OCI-LY7 (cell line): ENCODE measurements around the gene CCT6B. TPM values are rescaled to one million over a fixed set of nuclear protein-coding genes. Genes with fewer than 3 reads are reported as not detected.
"Not testable (repeated sequence)": the region's sequence is repeated elsewhere in the genome, so short reads cannot be mapped to it uniquely, and the experiment has no call there.

ENCODE experiments used
- BruUV-seq: library from RNA; stranded (reverse); fragments of 400-500 nt; replicated peaks from 2 replicates; lab custom pipeline; 2021; lab: Mats Ljungman, UMichigan
- CTCF ChIA-PET: fragments of 300-600 bp; sonication (Branson Sonifier 250); formaldehyde crosslinking; loops from one replicate; lab custom pipeline; 2022; ENCODE audit warnings: antibody characterized with exemption; ENCODE audit not compliant: unreplicated experiment; lab: Charles Lee
- POLR2A ChIA-PET: fragments of 300-600 bp; sonication (Branson Sonifier 250); formaldehyde crosslinking; loops from one replicate; lab custom pipeline; 2022; ENCODE audit warnings: antibody characterized with exemption; lab: Charles Lee
- DNase-seq: peaks from one replicate; pipeline ENCODE4 v3.0.0-alpha.2; 2015; ENCODE audit warnings: low spot score
- H2AFZ ChIP-seq: fragments of 200-600 bp; sonication (generic), shearing (Covaris generic); 2 replicates; pipeline ENCODE4 v1.6.1; 2014; ENCODE audit warnings: mild to moderate bottlenecking, antibody characterized with exemption, low read length, moderate library complexity
- H3K27ac ChIP-seq: fragments of 200-600 bp; sonication (generic); 2 replicates; pipeline ENCODE4 v1.5.1; 2014; ENCODE audit warnings: mixed run types, low read depth, mild to moderate bottlenecking, moderate library complexity, low read length, inconsistent platforms; ENCODE audit not compliant: poor library complexity, severe bottlenecking
- H3K36me3 ChIP-seq: fragments of 200-600 bp; sonication (generic); 2 replicates; pipeline ENCODE4 v1.6.1; 2014; ENCODE audit warnings: mild to moderate bottlenecking, antibody characterized with exemption, low read length, moderate library complexity, mixed read lengths; ENCODE audit not compliant: insufficient read depth
- H3K4me1 ChIP-seq: fragments of 200-600 bp; sonication (generic); 2 replicates; pipeline ENCODE4 v1.5.1; 2014; ENCODE audit warnings: mild to moderate bottlenecking, low read length; ENCODE audit not compliant: insufficient read depth, poor library complexity, severe bottlenecking
- H3K4me2 ChIP-seq: fragments of 200-600 bp; sonication (generic); 2 replicates; pipeline ENCODE4 v1.6.1; 2014; ENCODE audit warnings: mild to moderate bottlenecking, low read length
- H3K4me3 ChIP-seq: fragments of 200-600 bp; sonication (generic); 2 replicates; pipeline ENCODE4 v1.5.1; 2014; ENCODE audit warnings: mild to moderate bottlenecking, low read depth, low read length; ENCODE audit not compliant: poor library complexity, severe bottlenecking
- H3K79me2 ChIP-seq: fragments of 200-600 bp; sonication (generic); 2 replicates; pipeline ENCODE4 v1.6.1; 2016; ENCODE audit warnings: low read depth, mild to moderate bottlenecking, low read length, moderate library complexity, mixed read lengths; ENCODE audit not compliant: insufficient read depth
- H3K9me2 ChIP-seq: fragments of 200-600 bp; sonication (generic); 2 replicates; pipeline ENCODE4 v1.6.1; 2016; ENCODE audit warnings: mild to moderate bottlenecking, low read length, mixed read lengths; ENCODE audit not compliant: insufficient read depth
- H3K9me3 ChIP-seq: fragments of 200-600 bp; sonication (generic); 2 replicates; pipeline ENCODE4 v1.6.1; 2014; ENCODE audit warnings: mild to moderate bottlenecking, mixed run types, low read length, mixed read lengths
- H4K20me1 ChIP-seq: fragments of 200-600 bp; sonication (generic); 2 replicates; pipeline ENCODE4 v1.6.1; 2014; ENCODE audit warnings: mild to moderate bottlenecking, antibody characterized with exemption, low read length, moderate library complexity, mixed read lengths; ENCODE audit not compliant: insufficient read depth
- EZH2phosphoT487 ChIP-seq: fragments of 200-600 bp; sonication (generic); IDR thresholded peaks from 2 replicates; pipeline ENCODE4 v1.6.1; 2018; ENCODE audit warnings: low read depth, borderline replicate concordance, mild to moderate bottlenecking, mixed run types, antibody characterized with exemption, low read length, moderate library complexity, mixed read lengths
- intact Hi-C: fragments of 100-400 bp; cut with micrococcal nuclease; formaldehyde crosslinking; loops from one replicate; pipeline ENCODE4 v1.10.0; 2022; ENCODE audit not compliant: unreplicated experiment
- total RNA-seq, 2 experiments: library from RNA; depleted of rRNA in 1 of 2; stranded (reverse); fragments of >200 nt in 1 of 2; shearing (Covaris generic) in 1 of 2; gene quantifications; 2 replicates each; pipeline ENCODE4 v1.2.3, GENCODE V29; 2014 to 2022
- TF ChIP-seq, protein P1 (sequence below): fragments of 200-600 bp; sonication (generic); conservative IDR thresholded peaks from 2 replicates; pipeline ENCODE4 v1.5.1; 2014; ENCODE audit warnings: mild to moderate bottlenecking, antibody characterized with exemption, low read length, moderate library complexity, mixed read lengths

CCT6B gene
- total RNA-seq, 2 experiments from 2014 or later, result 1.9 to 2.6 TPM

DNA sequence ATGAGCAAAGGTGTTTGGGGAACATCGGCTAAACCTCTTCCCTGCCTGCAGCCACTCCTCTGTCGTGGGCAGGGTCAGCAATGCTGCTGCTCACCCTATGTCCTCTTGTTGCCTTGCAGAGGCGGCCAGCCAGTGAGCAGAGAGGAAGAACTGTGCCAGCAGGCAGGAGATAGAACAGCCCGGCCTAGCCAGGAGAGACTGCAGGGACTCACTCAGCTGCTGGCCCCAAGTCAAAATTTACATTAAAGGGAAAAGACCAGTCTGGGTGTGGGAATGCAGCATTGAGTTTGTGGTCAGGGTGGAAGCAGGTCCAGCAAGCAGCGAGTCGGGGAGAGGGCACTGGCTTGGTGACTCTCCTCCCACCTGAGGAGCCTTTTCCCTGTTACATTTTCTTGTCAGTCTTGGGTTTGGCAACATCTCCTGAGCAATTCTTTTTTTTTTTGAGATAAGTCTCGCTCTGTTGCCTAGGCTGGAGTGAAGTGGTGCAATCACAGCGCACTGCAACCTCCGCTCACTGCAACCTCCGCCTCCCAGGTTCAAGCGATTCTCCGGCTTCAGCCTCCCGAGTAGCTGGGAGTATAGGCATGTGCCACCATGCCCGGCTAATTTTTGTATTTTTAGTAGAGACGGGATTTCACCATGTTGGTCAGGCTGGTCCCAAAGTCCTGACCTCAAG, 41.8 kb upstream of the CCT6B start:
- no peaks in the 10 kb centered on the region for H3K4me1 ChIP-seq
- no peak overlapping the region for H3K4me2 ChIP-seq
- no peak overlapping the region for H3K27ac ChIP-seq
- intact Hi-C loops, result no loop called here
- no peaks in the 10 kb centered on the region for H3K79me2 ChIP-seq
- H2AFZ ChIP-seq, result no peak overlapping the region
- no peak overlapping the region for H3K4me3 ChIP-seq
- H3K9me2 ChIP-seq, result no peaks in the 10 kb centered on the region
- CTCF ChIA-PET, result no interaction called here
- H4K20me1 ChIP-seq, result no peaks in the 10 kb centered on the region
- BruUV-seq, result no TSS peak
- no peak for TF ChIP-seq EZH2phosphoT487
- H3K9me3 ChIP-seq, result no peaks in the 10 kb centered on the region
- POLR2A ChIA-PET, result no interaction called here
- peaks cover 79% of the 10 kb centered on the region for H3K36me3 ChIP-seq
- no peak for DNase-seq

DNA sequence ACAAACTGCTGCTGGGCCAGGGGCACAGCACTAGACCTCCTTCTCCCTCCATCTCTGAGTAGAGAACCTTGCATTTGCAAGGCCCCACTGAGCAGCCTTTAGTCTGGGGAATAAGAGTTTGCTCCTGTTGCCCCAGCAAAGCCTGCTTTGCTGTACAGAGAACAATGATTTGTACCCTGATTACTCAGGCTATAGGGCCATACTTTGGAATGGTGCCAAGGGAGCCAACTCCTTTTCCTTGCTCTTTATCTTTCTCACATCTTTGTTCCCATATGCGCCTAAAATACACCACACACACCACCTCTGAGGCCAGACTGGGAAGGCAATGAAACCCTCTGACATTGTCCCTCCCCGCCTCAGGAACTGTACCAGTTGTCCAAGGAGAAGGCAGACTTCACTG, 40.3 kb upstream of the CCT6B start:
- Histone ChIP-seq H3K4me3 (no peak overlapping the region), H3K9me2 (no peaks in the 10 kb centered on the region), H3K36me3 (peaks cover 86% of the 10 kb centered on the region), H3K27ac (no peak overlapping the region), H3K4me2 (no peak overlapping the region), H3K79me2 (no peaks in the 10 kb centered on the region), H2AFZ (no peak overlapping the region), H3K9me3 (no peaks in the 10 kb centered on the region), H4K20me1 (no peaks in the 10 kb centered on the region), H3K4me1 (no peaks in the 10 kb centered on the region)
- intact Hi-C loops, result no loop called here
- TF ChIP-seq, protein P1, sequence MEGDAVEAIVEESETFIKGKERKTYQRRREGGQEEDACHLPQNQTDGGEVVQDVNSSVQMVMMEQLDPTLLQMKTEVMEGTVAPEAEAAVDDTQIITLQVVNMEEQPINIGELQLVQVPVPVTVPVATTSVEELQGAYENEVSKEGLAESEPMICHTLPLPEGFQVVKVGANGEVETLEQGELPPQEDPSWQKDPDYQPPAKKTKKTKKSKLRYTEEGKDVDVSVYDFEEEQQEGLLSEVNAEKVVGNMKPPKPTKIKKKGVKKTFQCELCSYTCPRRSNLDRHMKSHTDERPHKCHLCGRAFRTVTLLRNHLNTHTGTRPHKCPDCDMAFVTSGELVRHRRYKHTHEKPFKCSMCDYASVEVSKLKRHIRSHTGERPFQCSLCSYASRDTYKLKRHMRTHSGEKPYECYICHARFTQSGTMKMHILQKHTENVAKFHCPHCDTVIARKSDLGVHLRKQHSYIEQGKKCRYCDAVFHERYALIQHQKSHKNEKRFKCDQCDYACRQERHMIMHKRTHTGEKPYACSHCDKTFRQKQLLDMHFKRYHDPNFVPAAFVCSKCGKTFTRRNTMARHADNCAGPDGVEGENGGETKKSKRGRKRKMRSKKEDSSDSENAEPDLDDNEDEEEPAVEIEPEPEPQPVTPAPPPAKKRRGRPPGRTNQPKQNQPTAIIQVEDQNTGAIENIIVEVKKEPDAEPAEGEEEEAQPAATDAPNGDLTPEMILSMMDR, result no peak
- TF ChIP-seq EZH2phosphoT487, result no peak
- ChIA-PET CTCF (no interaction called here), POLR2A (no interaction called here)
- no peak for DNase-seq
- BruUV-seq, result no TSS peak

DNA sequence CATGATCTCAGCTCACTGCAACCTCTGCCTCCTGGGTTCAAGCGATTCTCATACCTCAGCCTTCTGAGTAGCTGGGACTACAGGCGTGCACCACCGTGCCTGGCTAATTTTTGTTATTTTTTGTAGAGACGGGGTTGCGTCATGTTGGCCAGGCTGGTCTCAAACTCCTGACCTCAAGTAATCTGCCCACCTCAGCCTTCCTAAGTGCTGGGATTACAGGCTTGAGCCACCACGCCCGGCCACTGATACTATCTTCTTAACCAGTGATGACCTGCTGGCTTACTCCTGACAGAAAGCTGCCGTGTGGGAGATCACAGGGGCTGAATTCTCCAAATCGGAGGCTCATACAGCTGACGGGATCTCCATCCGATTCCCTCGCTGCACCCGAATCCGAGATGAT, 39.7 kb upstream of the CCT6B start:
- H3K4me2 ChIP-seq, H3K79me2 ChIP-seq, intact Hi-C loops, H3K4me3 ChIP-seq, H3K4me1 ChIP-seq, H3K9me3 ChIP-seq, H2AFZ ChIP-seq, H4K20me1 ChIP-seq, H3K27ac ChIP-seq, DNase-seq, H3K9me2 ChIP-seq, BruUV-seq, CTCF ChIA-PET: not testable (repeated sequence)
- peaks cover 86% of the 10 kb centered on the region for H3K36me3 ChIP-seq
- POLR2A ChIA-PET, result interaction anchor here (0.6 kb wide), 1 partner anchor 11 kb away, joined by 3 read pairs; no protein-coding TSS in a partner anchor
